ENCODE measurements around the gene COL3A1.
A peak's percentile ranks its signal among the peaks of the same experiment; 100 is the strongest.

Gene COL3A1

GRCh38 chr2:188974164-188974563 lies at the start of gene COL3A1:
Gene COL3A1 (plus strand): TSS chr2:188974373. CDS start chr2:188974490, 117 bp downstream.
- DNase-seq (ENCODE audit: low spot score) = no peak
- TF ChIP-seq, protein P1, sequence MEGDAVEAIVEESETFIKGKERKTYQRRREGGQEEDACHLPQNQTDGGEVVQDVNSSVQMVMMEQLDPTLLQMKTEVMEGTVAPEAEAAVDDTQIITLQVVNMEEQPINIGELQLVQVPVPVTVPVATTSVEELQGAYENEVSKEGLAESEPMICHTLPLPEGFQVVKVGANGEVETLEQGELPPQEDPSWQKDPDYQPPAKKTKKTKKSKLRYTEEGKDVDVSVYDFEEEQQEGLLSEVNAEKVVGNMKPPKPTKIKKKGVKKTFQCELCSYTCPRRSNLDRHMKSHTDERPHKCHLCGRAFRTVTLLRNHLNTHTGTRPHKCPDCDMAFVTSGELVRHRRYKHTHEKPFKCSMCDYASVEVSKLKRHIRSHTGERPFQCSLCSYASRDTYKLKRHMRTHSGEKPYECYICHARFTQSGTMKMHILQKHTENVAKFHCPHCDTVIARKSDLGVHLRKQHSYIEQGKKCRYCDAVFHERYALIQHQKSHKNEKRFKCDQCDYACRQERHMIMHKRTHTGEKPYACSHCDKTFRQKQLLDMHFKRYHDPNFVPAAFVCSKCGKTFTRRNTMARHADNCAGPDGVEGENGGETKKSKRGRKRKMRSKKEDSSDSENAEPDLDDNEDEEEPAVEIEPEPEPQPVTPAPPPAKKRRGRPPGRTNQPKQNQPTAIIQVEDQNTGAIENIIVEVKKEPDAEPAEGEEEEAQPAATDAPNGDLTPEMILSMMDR (IDR thresholded peaks at IDR 0.05) = no peak
- Histone ChIP-seq H3K27ac (peak within 1 kb of the TSS; percentile 75 to 84), H3K4me3 (peak within 1 kb of the TSS; percentile 71)

DNA sequence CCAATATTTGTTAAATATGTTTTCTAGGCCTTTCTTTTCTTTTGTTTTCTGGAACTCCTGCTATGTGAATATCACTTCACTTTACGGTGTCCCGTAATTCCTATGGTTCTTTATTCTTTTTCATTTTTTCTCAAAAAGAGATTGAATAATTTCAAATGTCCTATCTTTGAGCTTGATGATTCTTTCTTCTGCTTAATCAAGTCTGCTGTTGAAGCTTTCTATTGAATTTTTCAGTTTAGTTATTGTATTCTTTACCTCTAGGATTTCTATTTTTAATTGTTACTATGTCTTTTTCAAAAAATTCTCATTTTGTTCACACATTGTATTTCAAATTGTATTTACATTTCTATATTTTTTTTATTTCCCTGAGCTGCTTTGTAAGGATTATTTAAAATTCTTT lies 45.5 kb upstream of the COL3A1 start:
- TF ChIP-seq, protein P1 (IDR thresholded peaks at IDR 0.05) = no peak
- no peak overlapping the region for H3K27ac ChIP-seq
- no peak for DNase-seq (ENCODE audit: low spot score)
- no peak overlapping the region for H3K4me3 ChIP-seq

GRCh38 chr2:188931361-188931760 lies 42.8 kb upstream of the COL3A1 start:
- TF ChIP-seq, protein P1 (IDR thresholded peaks at IDR 0.05) = no peak
- no peak overlapping the region for H3K27ac ChIP-seq
- DNase-seq (ENCODE audit: low spot score) = no peak
- H3K4me3 ChIP-seq = no peak overlapping the region

GRCh38 chr2:188937228-188938220 lies 36.6 kb upstream of the COL3A1 start:
- DNase-seq (ENCODE audit: low spot score) = no peak
- TF ChIP-seq, protein P1 (IDR thresholded peaks at IDR 0.05) = no peak
- Histone ChIP-seq H3K4me3 (no peak overlapping the region), H3K27ac (peak overlapping the region; percentile 57 to 81)

- Histone ChIP-seq H3K27ac (peak overlapping the region; percentile 30 to 82), H3K4me3 (peak overlapping the region; percentile 46)
- TF ChIP-seq, protein P1 (IDR thresholded peaks at IDR 0.05) = no peak
- DNase-seq (ENCODE audit: low spot score) = no peak
These were observed 34.0 kb upstream of the COL3A1 start for GRCh38 chr2:188940171-188940570.

GRCh38 chr2:188944442-188944841 lies 29.7 kb upstream of the COL3A1 start:
- no peak overlapping the region for H3K27ac ChIP-seq
- TF ChIP-seq, protein P1 (IDR thresholded peaks at IDR 0.05) = no peak
- no peak overlapping the region for H3K4me3 ChIP-seq
- no peak for DNase-seq (ENCODE audit: low spot score)
